GM12865 (cell line): ENCODE measurements around the gene ALKBH7.
A peak's percentile ranks its signal among the peaks of the same experiment; 100 is the strongest.

ENCODE experiments used
- DNase-seq: peaks from one replicate; pipeline ENCODE4 v3.0.0; 2010; ENCODE audit warnings: low read depth
- H3K4me3 ChIP-seq: 2 replicates; pipeline ENCODE4 v1.5.1; 2011; ENCODE audit warnings: mild to moderate bottlenecking, low read depth, low read length, control low read depth
- TF ChIP-seq, protein P1 (sequence below): IDR thresholded peaks from 2 replicates; pipeline ENCODE4 v1.5.1; 2011; ENCODE audit warnings: low read length, control low read depth, low read depth, inconsistent platforms; ENCODE audit not compliant: insufficient read depth; ENCODE audit errors: missing control alignments

Gene ALKBH7, protein sequence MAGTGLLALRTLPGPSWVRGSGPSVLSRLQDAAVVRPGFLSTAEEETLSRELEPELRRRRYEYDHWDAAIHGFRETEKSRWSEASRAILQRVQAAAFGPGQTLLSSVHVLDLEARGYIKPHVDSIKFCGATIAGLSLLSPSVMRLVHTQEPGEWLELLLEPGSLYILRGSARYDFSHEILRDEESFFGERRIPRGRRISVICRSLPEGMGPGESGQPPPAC

DNA sequence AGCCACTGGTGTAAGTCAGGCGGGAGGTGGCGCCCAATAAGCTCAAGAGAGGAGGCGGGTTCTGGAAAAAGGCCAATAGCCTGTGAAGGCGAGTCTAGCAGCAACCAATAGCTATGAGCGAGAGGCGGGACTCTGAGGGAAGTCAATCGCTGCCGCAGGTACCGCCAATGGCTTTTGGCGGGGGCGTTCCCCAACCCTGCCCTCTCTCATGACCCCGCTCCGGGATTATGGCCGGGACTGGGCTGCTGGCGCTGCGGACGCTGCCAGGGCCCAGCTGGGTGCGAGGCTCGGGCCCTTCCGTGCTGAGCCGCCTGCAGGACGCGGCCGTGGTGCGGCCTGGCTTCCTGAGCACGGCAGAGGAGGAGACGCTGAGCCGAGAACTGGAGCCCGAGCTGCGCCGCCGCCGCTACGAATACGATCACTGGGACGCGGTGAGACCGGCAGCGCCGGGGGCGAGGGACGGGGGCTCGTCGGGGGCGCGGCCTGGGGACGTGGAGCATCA is at the start of gene ALKBH7:
TSS of gene ALKBH7 (plus strand) at position 201 of the 502 bp plus-strand sequence. CDS start at position 228, 27 bp downstream.
- TF ChIP-seq, protein P1, sequence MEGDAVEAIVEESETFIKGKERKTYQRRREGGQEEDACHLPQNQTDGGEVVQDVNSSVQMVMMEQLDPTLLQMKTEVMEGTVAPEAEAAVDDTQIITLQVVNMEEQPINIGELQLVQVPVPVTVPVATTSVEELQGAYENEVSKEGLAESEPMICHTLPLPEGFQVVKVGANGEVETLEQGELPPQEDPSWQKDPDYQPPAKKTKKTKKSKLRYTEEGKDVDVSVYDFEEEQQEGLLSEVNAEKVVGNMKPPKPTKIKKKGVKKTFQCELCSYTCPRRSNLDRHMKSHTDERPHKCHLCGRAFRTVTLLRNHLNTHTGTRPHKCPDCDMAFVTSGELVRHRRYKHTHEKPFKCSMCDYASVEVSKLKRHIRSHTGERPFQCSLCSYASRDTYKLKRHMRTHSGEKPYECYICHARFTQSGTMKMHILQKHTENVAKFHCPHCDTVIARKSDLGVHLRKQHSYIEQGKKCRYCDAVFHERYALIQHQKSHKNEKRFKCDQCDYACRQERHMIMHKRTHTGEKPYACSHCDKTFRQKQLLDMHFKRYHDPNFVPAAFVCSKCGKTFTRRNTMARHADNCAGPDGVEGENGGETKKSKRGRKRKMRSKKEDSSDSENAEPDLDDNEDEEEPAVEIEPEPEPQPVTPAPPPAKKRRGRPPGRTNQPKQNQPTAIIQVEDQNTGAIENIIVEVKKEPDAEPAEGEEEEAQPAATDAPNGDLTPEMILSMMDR = no peak
- DNase-seq = peak; percentile 100
- H3K4me3 ChIP-seq = peak within 1 kb of the TSS; percentile 89

DNA sequence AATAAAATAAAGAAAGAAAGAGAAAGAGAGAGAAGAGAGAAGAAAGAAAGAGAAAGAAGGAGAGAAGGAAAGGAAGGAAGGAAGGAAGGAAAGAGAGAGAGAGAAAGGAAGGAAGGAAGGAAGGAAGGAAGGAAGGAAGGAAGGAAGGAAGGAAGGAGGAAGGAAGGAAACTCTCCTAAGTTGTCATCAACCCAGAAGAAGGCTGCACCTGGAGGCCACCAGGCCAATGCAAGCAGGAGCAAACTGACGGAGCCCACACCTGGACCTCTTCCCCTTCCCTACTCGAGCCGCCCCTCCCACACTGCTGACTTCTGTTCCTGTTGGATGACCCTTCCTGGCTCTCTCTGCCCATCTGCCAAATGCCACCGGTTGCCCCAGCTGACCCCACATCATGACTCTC is 47.8 kb upstream of the ALKBH7 start:
- no peak overlapping the region for H3K4me3 ChIP-seq
- TF ChIP-seq, protein P1 = no peak
- DNase-seq = no peak

DNA sequence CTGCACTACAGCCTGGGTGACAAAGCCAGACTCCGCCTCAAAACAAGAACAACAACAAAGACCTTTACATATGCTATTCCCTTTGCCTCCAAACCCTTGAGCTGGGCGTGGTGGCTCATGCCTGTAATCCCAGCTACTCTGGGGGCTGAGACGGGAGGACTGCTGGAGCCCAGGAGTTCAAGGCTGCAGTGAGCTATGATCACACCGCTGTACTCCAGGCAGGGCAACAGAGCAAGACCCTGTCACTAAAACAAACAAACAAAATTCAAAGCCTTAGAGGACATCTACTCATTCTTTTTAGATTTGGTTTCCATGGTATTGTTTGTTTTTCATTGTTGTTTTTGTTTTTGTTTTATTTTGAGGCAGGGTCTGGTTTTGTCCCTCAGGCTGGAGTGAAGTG is 47.0 kb upstream of the ALKBH7 start:
- TF ChIP-seq, protein P1 = no peak
- no peak overlapping the region for H3K4me3 ChIP-seq
- no peak for DNase-seq

DNA sequence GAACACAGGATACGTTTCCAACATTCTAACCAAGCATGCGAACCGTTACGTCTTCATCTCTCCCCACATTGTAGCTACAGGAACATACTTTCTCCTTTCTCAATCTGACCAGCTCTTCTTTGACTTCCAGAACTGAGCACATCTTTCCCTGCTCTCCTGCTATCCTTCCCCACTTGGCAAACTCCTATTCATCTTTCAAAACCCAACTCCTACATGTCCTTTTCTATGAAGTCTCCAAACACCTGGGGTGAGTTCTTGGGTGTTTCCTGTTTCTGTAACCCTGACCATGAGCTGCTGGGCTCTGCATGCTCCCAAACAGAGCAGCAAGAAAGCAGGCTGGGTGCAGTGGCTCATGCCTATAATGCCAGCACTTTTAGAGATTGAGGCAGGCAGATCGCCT is 45.8 kb upstream of the ALKBH7 start:
- H3K4me3 ChIP-seq = no peak overlapping the region
- no peak for DNase-seq
- TF ChIP-seq, protein P1 = no peak

DNA sequence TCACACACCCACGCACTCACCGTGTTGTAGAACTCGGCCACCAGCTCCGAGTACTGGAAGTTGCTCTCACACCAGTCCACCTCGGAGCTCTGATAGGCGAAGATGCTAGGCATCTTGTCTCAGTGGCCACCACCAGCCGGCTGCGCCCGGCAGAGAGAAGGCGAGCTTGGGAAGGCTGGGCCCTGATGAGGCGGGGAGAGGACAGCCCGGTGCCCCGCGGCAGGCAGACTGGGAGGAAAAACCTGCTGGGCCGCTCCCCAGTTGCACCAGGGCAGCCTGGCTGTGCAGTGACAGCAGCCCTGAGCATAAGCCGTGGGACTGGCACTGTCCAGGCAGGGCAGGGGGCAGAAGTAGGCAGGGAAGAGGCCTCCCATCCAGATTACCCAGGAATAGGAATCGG is 39.2 kb upstream of the ALKBH7 start, which contains the start of gene ACER1:
TSS of gene ACER1 (minus strand) at position 174 of the 400 bp plus-strand sequence. CDS start at position 113, 61 bp downstream.
- no peak within 1 kb of the TSS for H3K4me3 ChIP-seq
- TF ChIP-seq, protein P1 = no peak
- DNase-seq = no peak

DNA sequence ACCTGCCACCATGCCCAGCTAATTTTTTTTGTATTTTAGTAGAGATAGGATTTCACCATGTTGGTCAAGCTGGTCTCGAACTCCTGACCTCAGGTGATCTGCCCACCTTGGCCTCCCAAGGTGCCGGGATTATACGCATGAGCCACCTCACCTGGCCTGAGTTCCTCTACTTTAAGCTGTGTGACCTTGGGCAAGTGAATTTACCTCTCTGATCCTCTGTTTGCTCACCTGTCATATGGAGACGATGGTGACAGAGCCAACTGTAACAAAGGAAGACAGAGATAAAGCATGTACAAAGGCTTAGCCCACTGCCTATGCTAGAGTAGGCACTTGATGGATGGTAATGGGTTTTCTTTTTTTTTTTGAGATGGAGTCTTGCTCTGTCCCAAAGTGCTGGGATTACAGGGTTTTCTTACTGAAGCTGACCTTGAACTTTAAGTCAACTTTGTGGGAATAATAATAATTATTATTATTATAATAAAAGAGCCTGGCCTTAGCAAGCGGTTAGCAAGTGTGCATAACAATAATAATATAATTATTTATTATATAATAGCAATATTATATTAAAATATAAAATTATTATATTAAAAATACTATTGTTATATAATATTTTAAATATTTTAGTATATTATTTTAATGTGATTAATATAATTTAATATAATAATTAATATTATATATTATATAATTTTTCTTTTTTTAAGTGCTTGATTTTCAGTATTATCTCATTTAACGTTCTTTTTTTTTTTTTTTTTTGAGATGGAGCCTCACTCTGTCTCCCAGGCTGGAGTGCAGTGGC is 37.9 kb upstream of the ALKBH7 start:
- TF ChIP-seq, protein P1 = no peak
- no peak overlapping the region for H3K4me3 ChIP-seq
- DNase-seq = no peak
